Activated naive CD8-positive, alpha-beta T cell (primary cell): ENCODE measurements around the gene SELENON.

Experiments used
- H3K27ac Mint-ChIP-seq: one replicate; pipeline ENCODE4 v1.8.0; 2021; ENCODE audit warnings: mixed read lengths
- H3K27me3 Mint-ChIP-seq: one replicate; pipeline ENCODE4 v1.8.0; 2021; ENCODE audit warnings: mixed read lengths
- H3K36me3 Mint-ChIP-seq: one replicate; pipeline ENCODE4 v1.8.0; 2021; ENCODE audit warnings: mixed read lengths
- H3K4me1 Mint-ChIP-seq: one replicate; pipeline ENCODE4 v1.8.0; 2021; ENCODE audit warnings: low read depth, mixed read lengths
- H3K4me3 Mint-ChIP-seq: one replicate; pipeline ENCODE4 v1.8.0; 2021; ENCODE audit warnings: mild to moderate bottlenecking, mixed read lengths
- H3K9me3 Mint-ChIP-seq: one replicate; pipeline ENCODE4 v1.8.0; 2021; ENCODE audit warnings: low read depth, mixed read lengths

The SELENON gene

GRCh38 chr1:25799935-25800702, at the start of gene SELENON:
SELENON (plus strand) TSS chr1:25800193; CDS start chr1:25800231, 38 bp downstream.
- Mint-ChIP-seq H3K36me3 (no peaks in the 10 kb centered on the region), H3K27ac (peak within 1 kb of the TSS; percentile 54), H3K27me3 (no peaks in the 10 kb centered on the region), H3K4me1 (peaks cover 73% of the 10 kb centered on the region), H3K9me3 (no peaks in the 10 kb centered on the region), H3K4me3 (peak within 1 kb of the TSS; percentile 80)

GRCh38 chr1:25750923-25751605, 48.9 kb upstream of the SELENON start:
- H3K9me3 Mint-ChIP-seq: no peaks in the 10 kb centered on the region
- no peaks in the 10 kb centered on the region for H3K27me3 Mint-ChIP-seq
- peaks cover 5% of the 10 kb centered on the region for H3K36me3 Mint-ChIP-seq
- peaks cover 37% of the 10 kb centered on the region for H3K4me1 Mint-ChIP-seq
- no peak overlapping the region for H3K4me3 Mint-ChIP-seq
- H3K27ac Mint-ChIP-seq: peak overlapping the region; percentile 18

GRCh38 chr1:25754470-25755181, 45.4 kb upstream of the SELENON start:
- H3K27me3 Mint-ChIP-seq: no peaks in the 10 kb centered on the region
- H3K4me1 Mint-ChIP-seq: peaks cover 45% of the 10 kb centered on the region
- H3K4me3 Mint-ChIP-seq: peak overlapping the region; percentile 61
- peak overlapping the region; percentile 85 for H3K27ac Mint-ChIP-seq
- H3K36me3 Mint-ChIP-seq: peaks cover 5% of the 10 kb centered on the region
- no peaks in the 10 kb centered on the region for H3K9me3 Mint-ChIP-seq

GRCh38 chr1:25755475-25756125, 44.4 kb upstream of the SELENON start:
- Mint-ChIP-seq H3K9me3 (no peaks in the 10 kb centered on the region), H3K36me3 (peaks cover 10% of the 10 kb centered on the region), H3K4me1 (peaks cover 45% of the 10 kb centered on the region), H3K27ac (peak overlapping the region; percentile 85), H3K4me3 (peak overlapping the region; percentile 61), H3K27me3 (no peaks in the 10 kb centered on the region)

- Mint-ChIP-seq H3K9me3 (no peaks in the 10 kb centered on the region), H3K36me3 (peaks cover 6% of the 10 kb centered on the region), H3K27ac (peak overlapping the region; percentile 61), H3K4me3 (peak overlapping the region; percentile 37), H3K27me3 (no peaks in the 10 kb centered on the region), H3K4me1 (peaks cover 41% of the 10 kb centered on the region)
Observed at GRCh38 chr1:25756215-25756614, 43.8 kb upstream of the SELENON start.

GRCh38 chr1:25757151-25757845, 42.7 kb upstream of the SELENON start:
- Mint-ChIP-seq H3K4me1 (peaks cover 36% of the 10 kb centered on the region), H3K36me3 (peaks cover 7% of the 10 kb centered on the region), H3K9me3 (no peaks in the 10 kb centered on the region), H3K27me3 (no peaks in the 10 kb centered on the region), H3K4me3 (no peak overlapping the region), H3K27ac (no peak overlapping the region)

- H3K27me3 Mint-ChIP-seq: no peaks in the 10 kb centered on the region
- no peaks in the 10 kb centered on the region for H3K9me3 Mint-ChIP-seq
- H3K4me3 Mint-ChIP-seq: no peak overlapping the region
- H3K36me3 Mint-ChIP-seq: peaks cover 7% of the 10 kb centered on the region
- peaks cover 36% of the 10 kb centered on the region for H3K4me1 Mint-ChIP-seq
- H3K27ac Mint-ChIP-seq: no peak overlapping the region
Observed at GRCh38 chr1:25757846-25758185, 42.2 kb upstream of the SELENON start.

GRCh38 chr1:25758466-25759070, 41.4 kb upstream of the SELENON start:
- no peaks in the 10 kb centered on the region for H3K27me3 Mint-ChIP-seq
- H3K36me3 Mint-ChIP-seq: peaks cover 7% of the 10 kb centered on the region
- no peak overlapping the region for H3K4me3 Mint-ChIP-seq
- peaks cover 33% of the 10 kb centered on the region for H3K4me1 Mint-ChIP-seq
- H3K9me3 Mint-ChIP-seq: no peaks in the 10 kb centered on the region
- no peak overlapping the region for H3K27ac Mint-ChIP-seq

GRCh38 chr1:25760122-25760719, 39.8 kb upstream of the SELENON start:
- Mint-ChIP-seq H3K9me3 (no peaks in the 10 kb centered on the region), H3K4me1 (peaks cover 22% of the 10 kb centered on the region), H3K27me3 (no peaks in the 10 kb centered on the region), H3K4me3 (no peak overlapping the region), H3K36me3 (peaks cover 7% of the 10 kb centered on the region), H3K27ac (peak overlapping the region; percentile 19)

GRCh38 chr1:25760871-25761270, 39.1 kb upstream of the SELENON start:
- Mint-ChIP-seq H3K27ac (no peak overlapping the region), H3K9me3 (no peaks in the 10 kb centered on the region), H3K36me3 (peaks cover 7% of the 10 kb centered on the region), H3K4me3 (no peak overlapping the region), H3K27me3 (no peaks in the 10 kb centered on the region), H3K4me1 (peaks cover 21% of the 10 kb centered on the region)

- Mint-ChIP-seq H3K27ac (no peak overlapping the region), H3K4me3 (no peak overlapping the region), H3K36me3 (peaks cover 7% of the 10 kb centered on the region)
Observed at GRCh38 chr1:25763493-25763892, 36.5 kb upstream of the SELENON start.

GRCh38 chr1:25765136-25765922, 34.7 kb upstream of the SELENON start:
- peak overlapping the region; percentile 76 for H3K27ac Mint-ChIP-seq
- no peaks in the 10 kb centered on the region for H3K9me3 Mint-ChIP-seq
- H3K27me3 Mint-ChIP-seq: no peaks in the 10 kb centered on the region
- H3K4me1 Mint-ChIP-seq: peaks cover 39% of the 10 kb centered on the region
- H3K36me3 Mint-ChIP-seq: peaks cover 2% of the 10 kb centered on the region
- H3K4me3 Mint-ChIP-seq: peak overlapping the region; percentile 23

More at GRCh38 chr1:25763493-25763892, 36.5 kb upstream of the SELENON start:
- Mint-ChIP-seq H3K9me3 (no peaks in the 10 kb centered on the region), H3K27me3 (no peaks in the 10 kb centered on the region), H3K4me1 (peaks cover 23% of the 10 kb centered on the region)

- H3K27ac Mint-ChIP-seq: peak overlapping the region; percentile 76
- peak overlapping the region; percentile 46 for H3K4me3 Mint-ChIP-seq
- H3K4me1 Mint-ChIP-seq: peaks cover 47% of the 10 kb centered on the region
- H3K9me3 Mint-ChIP-seq: no peaks in the 10 kb centered on the region
- H3K27me3 Mint-ChIP-seq: no peaks in the 10 kb centered on the region
- H3K36me3 Mint-ChIP-seq: peaks cover 3% of the 10 kb centered on the region
Observed at GRCh38 chr1:25765923-25766589, 33.9 kb upstream of the SELENON start.
